ENCODE results near the gene NRTN. TPM values are rescaled to one million over a fixed set of nuclear protein-coding genes. Genes with fewer than 3 reads are reported as not detected.
A peak's percentile ranks its signal among the peaks of the same experiment; 100 is the strongest.

NRTN gene
- total and polyA plus RNA-seq, 2 of the 4 experiments (the other 2 are of a cell fraction): 0.17 to 0.18 TPM

- Histone ChIP-seq H2AK5ac (ENCODE audit: low read depth, low read length) (no peak overlapping the region), H3K23ac (ENCODE audit: low read depth, low read length) (no peak overlapping the region), H4K91ac (ENCODE audit: insufficient read depth, low read depth, low read length) (no peak overlapping the region), H2BK20ac (ENCODE audit: low read depth, low read length) (0 out of 2 replicates have a peak overlapping the region, but pooled peaks have one; percentile 14), H3K4me2 (ENCODE audit: low read depth, low read length) (no peak overlapping the region; the same call in 1 of the 2 replicates), H3K79me1 (ENCODE audit: low read depth in 1 of 2, low read length in 2 of 2) (no peaks in the 10 kb centered on the region), H4K5ac (ENCODE audit: low read depth, low read length) (no peak overlapping the region), H3K4ac (ENCODE audit: low read depth, low read length) (no peak overlapping the region), H3K9ac (ENCODE audit: low read depth, low read length) (no peak overlapping the region), H4K8ac (ENCODE audit: low read depth in 2 of 2, low read length in 2 of 2) (no peak overlapping the region), H3K18ac (ENCODE audit: low read depth, low read length) (no peak overlapping the region; the same call in 1 of the 2 replicates), H2AK9ac (replicated peaks; ENCODE audit: low read depth, low read length, poor library complexity) (no peak overlapping the region), H2BK5ac (ENCODE audit: low read depth, low read length, poor library complexity, severe bottlenecking) (no peak overlapping the region), H3K9me1 (ENCODE audit: insufficient read depth, low read length) (no peaks in the 10 kb centered on the region), H3K36me3 (ENCODE audit: control insufficient read depth, insufficient read depth, low read length) (no peaks in the 10 kb centered on the region), H4K20me1 (ENCODE audit: insufficient read depth, low read length) (no peaks in the 10 kb centered on the region), H2BK120ac (ENCODE audit: low read depth, low read length) (no peak overlapping the region), H3K27ac (ENCODE audit: insufficient read depth, low read length) (peak overlapping the region; percentile 16; the same call in 1 of the 2 replicates), H2BK15ac (ENCODE audit: low read depth, low read length) (no peak overlapping the region), H3K4me1 (ENCODE audit: control insufficient read depth, insufficient read depth, low read length) (peaks cover 2% of the 10 kb centered on the region; the same call in 1 of the 2 replicates), H3K9me3 (ENCODE audit: control insufficient read depth, insufficient read depth, low read length) (no peaks in the 10 kb centered on the region), H3K56ac (ENCODE audit: extremely low read depth, insufficient read depth, low read length) (no peak overlapping the region), H2AFZ (replicated peaks; ENCODE audit: low read length, poor library complexity) (peak overlapping the region; percentile 43), H3K27me3 (ENCODE audit: control insufficient read depth, insufficient read depth, low read length) (peaks cover 6% of the 10 kb centered on the region), H3K14ac (replicated peaks; ENCODE audit: low read depth, low read length) (no peak overlapping the region), H3K4me3 (ENCODE audit: insufficient read depth, low read depth, low read length) (no peak overlapping the region)
- no peak for ATAC-seq (ENCODE audit: low read depth)
- DNase-seq: no peak
- CTCF ChIA-PET: no interaction called here
- POLR2A ChIA-PET (ENCODE audit: unreplicated experiment): interaction anchor here (0.6 kb wide), 1 partner anchor 9 kb away, joined by 19 read pairs; no protein-coding TSS in a partner anchor
- in situ Hi-C loops (cut with MboI; ENCODE audit: low sequenced_read_pairs) (no loop called here), dilution Hi-C loops (cut with HindIII; ENCODE audit: low sequenced_read_pairs, unreplicated experiment) (no loop called here), intact Hi-C loops (cut with micrococcal nuclease) (no loop called here)
- WGBS, 2 experiments (ENCODE audit: extremely low coverage in 2 of 2, insufficient read length in 1 of 2): 83% methylated on average over 4 of the region's 12 CpGs; no CpG with 5 or more reads in 1 of the 2 experiments
- TF ChIP-seq CEBPB (IDR thresholded peaks at IDR 0.05; ENCODE audit: low read depth, low read length) (peak; percentile 54), MAFK (IDR thresholded peaks at IDR 0.05; ENCODE audit: low read depth, low read length) (no peak)
- BruUV-seq (replicated peaks): no TSS peak
Measured at GRCh38 chr19:5870986-5871394, 66.1 kb downstream of the NRTN start.

Data from IMR-90 (cell line).